GM12891 (cell line): ENCODE measurements around the gene TMEM174. TPM values are rescaled to one million over a fixed set of nuclear protein-coding genes. Genes with fewer than 3 reads are reported as not detected.

Experiments used
- DNase-seq: peaks from one replicate; pipeline ENCODE4 v3.0.0; 2011; ENCODE audit warnings: low spot score; ENCODE audit not compliant: insufficient read length
- FAIRE-seq: peaks from 2 replicates; lab custom pipeline; 2011; peaks lifted over from hg19 to GRCh38; lab: Jason Lieb, UNC
- PAX5 ChIP-seq: IDR thresholded peaks from 2 replicates; pipeline ENCODE4 v1.6.1; 2011; ENCODE audit warnings: low read length, moderate library complexity, mild to moderate bottlenecking; ENCODE audit not compliant: insufficient read depth, severe bottlenecking
- POLR2A ChIP-seq: IDR thresholded peaks from 2 replicates; pipeline ENCODE4 v1.6.1; 2011; ENCODE audit warnings: low read depth, low read length, control low read depth
- POLR2AphosphoS5 ChIP-seq: IDR thresholded peaks from 2 replicates; pipeline ENCODE4 v1.6.1; 2011; ENCODE audit warnings: low read depth, low read length, control low read depth
- POU2F2 ChIP-seq: IDR thresholded peaks from 2 replicates; pipeline ENCODE4 v1.6.1; 2011; ENCODE audit warnings: low read depth, mild to moderate bottlenecking, control low read depth, low read length, moderate library complexity
- SPI1 ChIP-seq: IDR thresholded peaks from 2 replicates; pipeline ENCODE4 v1.6.1; 2011; ENCODE audit warnings: low read depth, low read length, control low read depth
- TAF1 ChIP-seq: IDR thresholded peaks from 2 replicates; pipeline ENCODE4 v1.6.1; 2011; ENCODE audit warnings: low read depth, low read length, control low read depth
- polyA plus RNA-seq: library from polyadenylated mRNA; unstranded; fragments of >200 nt; gene quantifications from one replicate; pipeline ENCODE4 v1.2.1, GENCODE V29; 2012; ENCODE audit warnings: low read depth, missing spikeins, inconsistent platforms; ENCODE audit not compliant: missing spikeins

Gene TMEM174
- polyA plus RNA-seq: not detected

- FAIRE-seq: no peak
- no peak for DNase-seq
- TF ChIP-seq POLR2A (no peak), TAF1 (no peak), POLR2AphosphoS5 (no peak), PAX5 (no peak), SPI1 (no peak), POU2F2 (no peak)
Measured at GRCh38 chr5:73172951-73173350, at the start of gene TMEM174. Gene TMEM174 (plus strand): TSS chr5:73173193. CDS start chr5:73173244, 51 bp downstream.

GRCh38 chr5:73125289-73125688 lies 47.7 kb upstream of the TMEM174 start:
- DNase-seq: no peak
- TF ChIP-seq POLR2A (no peak), POLR2AphosphoS5 (no peak), POU2F2 (no peak), PAX5 (no peak)
- no peak for FAIRE-seq

GRCh38 chr5:73126381-73126780 lies 46.6 kb upstream of the TMEM174 start:
- TF ChIP-seq POLR2AphosphoS5 (no peak), SPI1 (no peak), POLR2A (no peak)
- FAIRE-seq (no peak), DNase-seq (no peak)

GRCh38 chr5:73126957-73127356 lies 46.0 kb upstream of the TMEM174 start:
- FAIRE-seq (no peak), DNase-seq (no peak)
- no peak for TF ChIP-seq POLR2A
- TF ChIP-seq POU2F2: no peak
- TF ChIP-seq TAF1: no peak
- no peak for TF ChIP-seq SPI1
- no peak for TF ChIP-seq PAX5
- TF ChIP-seq POLR2AphosphoS5: no peak

- no peak for FAIRE-seq
- no peak for TF ChIP-seq POU2F2
- TF ChIP-seq TAF1: no peak
- TF ChIP-seq SPI1: no peak
- no peak for TF ChIP-seq POLR2A
- TF ChIP-seq POLR2AphosphoS5: no peak
- no peak for TF ChIP-seq PAX5
Measured at GRCh38 chr5:73129143-73129542, 43.9 kb upstream of the TMEM174 start.

GRCh38 chr5:73130811-73131210 lies 42.2 kb upstream of the TMEM174 start:
- DNase-seq (no peak), FAIRE-seq (no peak)
- no peak for TF ChIP-seq POLR2A
- TF ChIP-seq POLR2AphosphoS5: no peak
- TF ChIP-seq TAF1: no peak
- no peak for TF ChIP-seq PAX5
- TF ChIP-seq SPI1: no peak
- TF ChIP-seq POU2F2: no peak

More at GRCh38 chr5:73129143-73129542, 43.9 kb upstream of the TMEM174 start:
- DNase-seq: no peak

- DNase-seq: no peak
- no peak for TF ChIP-seq POLR2A
- TF ChIP-seq PAX5: no peak
- no peak for TF ChIP-seq TAF1
- TF ChIP-seq SPI1: no peak
- no peak for TF ChIP-seq POU2F2
- TF ChIP-seq POLR2AphosphoS5: no peak
- no peak for FAIRE-seq
Measured at GRCh38 chr5:73131711-73132425, 41.1 kb upstream of the TMEM174 start.

GRCh38 chr5:73132759-73133158 lies 40.2 kb upstream of the TMEM174 start:
- FAIRE-seq: no peak

GRCh38 chr5:73135021-73135420 lies 38.0 kb upstream of the TMEM174 start:
- DNase-seq (no peak), FAIRE-seq (no peak)
- no peak for TF ChIP-seq SPI1
- no peak for TF ChIP-seq POU2F2
- TF ChIP-seq POLR2A: no peak
- no peak for TF ChIP-seq POLR2AphosphoS5
- TF ChIP-seq TAF1: no peak
- TF ChIP-seq PAX5: no peak

More at GRCh38 chr5:73132759-73133158, 40.2 kb upstream of the TMEM174 start:
- no peak for DNase-seq
- no peak for TF ChIP-seq PAX5
- no peak for TF ChIP-seq POU2F2
- TF ChIP-seq SPI1: no peak
- no peak for TF ChIP-seq TAF1
- no peak for TF ChIP-seq POLR2A
- TF ChIP-seq POLR2AphosphoS5: no peak
